Endodermal cell (in vitro differentiated cells): ENCODE measurements around the gene BNIP3. TPM values are rescaled to one million over a fixed set of nuclear protein-coding genes. Genes with fewer than 3 reads are reported as not detected.

ENCODE experiments used
- DNase-seq: peaks from one replicate; pipeline ENCODE4 v3.0.0-alpha.2; 2017
- H3K27ac ChIP-seq: 2 replicates; pipeline ENCODE4 v1.5.1; 2013; ENCODE audit warnings: mild to moderate bottlenecking, low read depth, low read length, moderate library complexity
- H3K27me3 ChIP-seq: 2 replicates; pipeline ENCODE4 v1.6.1; 2013; ENCODE audit warnings: mild to moderate bottlenecking, low read length, moderate library complexity; ENCODE audit not compliant: insufficient read depth, control insufficient read depth, poor library complexity, severe bottlenecking
- H3K36me3 ChIP-seq: 2 replicates; pipeline ENCODE4 v1.7.0; 2013; ENCODE audit warnings: mild to moderate bottlenecking, low read length, moderate library complexity; ENCODE audit not compliant: control insufficient read depth, insufficient read depth
- H3K4me1 ChIP-seq: one replicate; pipeline ENCODE4 v1.7.0; 2013; ENCODE audit warnings: low read length; ENCODE audit not compliant: control insufficient read depth, insufficient read depth
- H3K4me3 ChIP-seq: 2 replicates; pipeline ENCODE4 v1.5.1; 2013; ENCODE audit warnings: mild to moderate bottlenecking, low read length, moderate library complexity
- H3K9ac ChIP-seq: 2 replicates; pipeline ENCODE4 v1.6.1; 2013; ENCODE audit warnings: mild to moderate bottlenecking, low read length, moderate library complexity; ENCODE audit not compliant: poor library complexity, severe bottlenecking; ENCODE audit errors: extremely low read depth
- H3K9me3 ChIP-seq: 2 replicates; pipeline ENCODE4 v1.6.1; 2013; ENCODE audit warnings: mild to moderate bottlenecking, low read length, moderate library complexity; ENCODE audit not compliant: control insufficient read depth
- H3K27ac Mint-ChIP-seq: 2 replicates; pipeline ENCODE4 v1.8.0; 2020; ENCODE audit warnings: mixed read lengths
- H3K27me3 Mint-ChIP-seq: 2 replicates; pipeline ENCODE4 v1.8.0; 2021; ENCODE audit warnings: mild to moderate bottlenecking, mixed read lengths; ENCODE audit not compliant: insufficient read depth
- H3K36me3 Mint-ChIP-seq: 2 replicates; pipeline ENCODE4 v1.8.0; 2020; ENCODE audit warnings: low read depth, mixed read lengths
- H3K4me1 Mint-ChIP-seq: 2 replicates; pipeline ENCODE4 v1.8.0; 2020; ENCODE audit warnings: mixed read lengths
- H3K4me3 Mint-ChIP-seq: 2 replicates; pipeline ENCODE4 v1.8.0; 2020; ENCODE audit warnings: mild to moderate bottlenecking, moderate library complexity, mixed read lengths
- H3K9me3 Mint-ChIP-seq: 2 replicates; pipeline ENCODE4 v1.8.0; 2020; ENCODE audit warnings: mild to moderate bottlenecking, mixed read lengths
- CTCF ChIP-seq: fragments of 200-600 bp; sonication (generic); conservative IDR thresholded peaks from 2 replicates; pipeline ENCODE4 v1.5.0; 2021; ENCODE audit warnings: antibody characterized with exemption, mild to moderate bottlenecking
- WGBS, 2 experiments: methylation state at CpG; one replicate each; pipeline versions ENCODE4 v1.1.5 to v1.1.7; 2013; ENCODE audit warnings: missing lambda C conversion rate in 2 of 2, mixed read lengths in 1 of 2; ENCODE audit not compliant: insufficient coverage in 1 of 2, insufficient read length in 1 of 2; 5-methylcytosine and 5-hydroxymethylcytosine counted together
- total RNA-seq, 2 donors: library from RNA; stranded (reverse); fragmentation: NEBNext Ultra II Directional in 1 of 2; extraction: Animal tissue kit (Norgen Biotek cat#: 25700) in 1 of 2; gene quantifications; 2 replicates in 1 of 2; 3 replicates in 1 of 2; pipeline ENCODE4 v1.2.1, GENCODE V29; 2021

The BNIP3 gene
- total RNA-seq, 2 donors from 2014 or later = 93.5 to 108 TPM

- peaks cover 19% of the 10 kb centered on the region for H3K27me3 Mint-ChIP-seq
- peaks cover 3% of the 10 kb centered on the region for H3K9me3 ChIP-seq
- no peak overlapping the region for H3K4me3 ChIP-seq
- peaks cover 8% of the 10 kb centered on the region for H3K27me3 ChIP-seq
- 93 to 95% methylated on average over 14 to 18 of the region's 18 CpGs for WGBS, 2 experiments
- H3K27ac Mint-ChIP-seq = no peak overlapping the region
- H3K4me1 Mint-ChIP-seq = peaks cover 4% of the 10 kb centered on the region
- no peak overlapping the region for H3K27ac ChIP-seq
- no peak overlapping the region for H3K9ac ChIP-seq
- no peaks in the 10 kb centered on the region for H3K36me3 ChIP-seq
- TF ChIP-seq CTCF = no peak
- H3K9me3 Mint-ChIP-seq = no peaks in the 10 kb centered on the region
- H3K4me1 ChIP-seq = no peaks in the 10 kb centered on the region
- H3K4me3 Mint-ChIP-seq = no peak overlapping the region
- H3K36me3 Mint-ChIP-seq = no peaks in the 10 kb centered on the region
- DNase-seq = no peak
Measured at GRCh38 chr10:132022241-132022640, 40.5 kb upstream of the BNIP3 start.

- Histone ChIP-seq H3K4me1 (peaks cover under 1% of the 10 kb centered on the region), H3K9me3 (no peaks in the 10 kb centered on the region), H3K4me3 (no peak overlapping the region), H3K9ac (no peak overlapping the region), H3K36me3 (no peaks in the 10 kb centered on the region), H3K27me3 (peaks cover 8% of the 10 kb centered on the region), H3K27ac (no peak overlapping the region)
- H3K4me1 Mint-ChIP-seq = peaks cover 10% of the 10 kb centered on the region
- no peak overlapping the region for H3K27ac Mint-ChIP-seq
- H3K36me3 Mint-ChIP-seq = no peaks in the 10 kb centered on the region
- 88 to 94% methylated on average over 9 to 16 of the region's 16 CpGs for WGBS, 2 experiments
- no peak for TF ChIP-seq CTCF
- no peak for DNase-seq
- H3K4me3 Mint-ChIP-seq = no peak overlapping the region
- H3K9me3 Mint-ChIP-seq = no peaks in the 10 kb centered on the region
- peaks cover 19% of the 10 kb centered on the region for H3K27me3 Mint-ChIP-seq
Measured at GRCh38 chr10:132021504-132022143, 39.9 kb upstream of the BNIP3 start.

GRCh38 chr10:132021046-132021445, 39.3 kb upstream of the BNIP3 start:
- WGBS, 2 experiments = 94% methylated on average over 24 of the region's 24 CpGs
- TF ChIP-seq CTCF = no peak

More at GRCh38 chr10:132021046-132021445, 39.3 kb upstream of the BNIP3 start:
- Mint-ChIP-seq H3K9me3 (no peaks in the 10 kb centered on the region), H3K27ac (no peak overlapping the region), H3K36me3 (no peaks in the 10 kb centered on the region), H3K27me3 (peaks cover 19% of the 10 kb centered on the region), H3K4me3 (no peak overlapping the region), H3K4me1 (peaks cover 15% of the 10 kb centered on the region)
- Histone ChIP-seq H3K27me3 (peaks cover 8% of the 10 kb centered on the region), H3K36me3 (no peaks in the 10 kb centered on the region), H3K27ac (no peak overlapping the region), H3K9me3 (no peaks in the 10 kb centered on the region), H3K4me1 (peaks cover 4% of the 10 kb centered on the region), H3K4me3 (no peak overlapping the region), H3K9ac (no peak overlapping the region)
- DNase-seq = no peak
